ENCODE data around the gene SYTL4.

The SYTL4 gene

GRCh38 chrX:100647095-100647494, 84.8 kb downstream of the SYTL4 start:
- DNase-seq = no peak

GRCh38 chrX:100645106-100645505, 86.8 kb downstream of the SYTL4 start:
- no peak for DNase-seq

GRCh38 chrX:100643956-100644860, 87.7 kb downstream of the SYTL4 start, which contains the start of gene SRPX2:
SRPX2 (plus strand) TSS chrX:100644199; CDS start chrX:100646323, 2,124 bp downstream.
- DNase-seq = peak; percentile 8

GRCh38 chrX:100643212-100643611, 88.7 kb downstream of the SYTL4 start:
- DNase-seq = no peak

- no peak for DNase-seq
Observed at GRCh38 chrX:100642290-100642689, 89.6 kb downstream of the SYTL4 start.

- peak; percentile 70 for DNase-seq
Observed at GRCh38 chrX:100636321-100636991, 95.5 kb downstream of the SYTL4 start, which contains the start of gene TSPAN6. TSPAN6 (minus strand) TSS chrX:100636806; CDS start chrX:100636694, 112 bp downstream.

- DNase-seq = no peak
Observed at GRCh38 chrX:100635989-100636320, 96.0 kb downstream of the SYTL4 start.

- no peak for DNase-seq
Observed at GRCh38 chrX:100635040-100635439, 96.9 kb downstream of the SYTL4 start.

- DNase-seq = peak; percentile 74
Observed at GRCh38 chrX:100625985-100626491, 105.9 kb downstream of the SYTL4 start.
